ENCODE results near the gene CHST15. TPM values are rescaled to one million over a fixed set of nuclear protein-coding genes. Genes with fewer than 3 reads are reported as not detected.

CHST15 gene
- total and polyA plus RNA-seq, 3 donors from 2014 or later: 9.3 to 12.8 (median 11.5) TPM

GRCh38 chr10:123997013-123997412, 96.4 kb downstream of the CHST15 start:
- Histone ChIP-seq H3K27ac (no peak overlapping the region), H3K4me1 (peaks cover 15% of the 10 kb centered on the region), H3K4me3 (no peak overlapping the region), H3K36me3 (ENCODE audit: low read depth, missing control alignments) (no peaks in the 10 kb centered on the region), H3K27me3 (no peaks in the 10 kb centered on the region), H3K9me3 (no peaks in the 10 kb centered on the region)
- TF ChIP-seq POLR2A (IDR thresholded peaks at IDR 0.05): no peak
- TF ChIP-seq CTCF (IDR thresholded peaks at IDR 0.05): no peak
- intact Hi-C loops (cut with DNase I; ENCODE audit: low total_unique reads): no loop called here
- 87 to 91% methylated on average over 6 of the region's 6 CpGs for WGBS, 2 donors
- DNase-seq: no peak

- TF ChIP-seq CTCF (IDR thresholded peaks at IDR 0.05) (no peak), POLR2A (IDR thresholded peaks at IDR 0.05) (no peak)
- H3K9me3 ChIP-seq: no peaks in the 10 kb centered on the region
- no peak overlapping the region for H3K27ac ChIP-seq
- no peaks in the 10 kb centered on the region for H3K36me3 ChIP-seq (ENCODE audit: low read depth, missing control alignments)
- intact Hi-C loops (cut with DNase I; ENCODE audit: low total_unique reads): no loop called here
- no peak overlapping the region for H3K4me3 ChIP-seq
- no peak for DNase-seq
- 70 to 75% methylated on average over 7 of the region's 7 CpGs for WGBS, 2 donors
- H3K27me3 ChIP-seq: no peaks in the 10 kb centered on the region
- H3K4me1 ChIP-seq: peaks cover 15% of the 10 kb centered on the region
Observed at GRCh38 chr10:123996302-123996701, 97.1 kb downstream of the CHST15 start.

- Histone ChIP-seq H3K4me3 (peak overlapping the region; percentile 18 to 38), H3K36me3 (ENCODE audit: low read depth, missing control alignments) (no peaks in the 10 kb centered on the region), H3K4me1 (peaks cover 15% of the 10 kb centered on the region), H3K27me3 (no peaks in the 10 kb centered on the region), H3K9me3 (no peaks in the 10 kb centered on the region), H3K27ac (no peak overlapping the region)
- intact Hi-C loops (cut with DNase I; ENCODE audit: low total_unique reads): loop anchor here (2.0 kb wide), 1 partner anchor 393 kb away; no protein-coding TSS in a partner anchor
- 11 to 16% methylated on average over 4 to 27 of the region's 27 CpGs for WGBS, 2 donors
- DNase-seq: peak; percentile 66
- TF ChIP-seq POLR2A (IDR thresholded peaks at IDR 0.05) (no peak), CTCF (IDR thresholded peaks at IDR 0.05) (peak; percentile 13 to 38 (median 32))
Observed at GRCh38 chr10:123995461-123996131, 97.8 kb downstream of the CHST15 start.

- Histone ChIP-seq H3K36me3 (ENCODE audit: low read depth, missing control alignments) (no peaks in the 10 kb centered on the region), H3K27me3 (no peaks in the 10 kb centered on the region), H3K9me3 (no peaks in the 10 kb centered on the region), H3K4me3 (peak overlapping the region; percentile 18 to 38), H3K27ac (no peak overlapping the region), H3K4me1 (peaks cover 15% of the 10 kb centered on the region)
- 19 to 26% methylated on average over 10 to 11 of the region's 11 CpGs for WGBS, 2 donors
- intact Hi-C loops (cut with DNase I; ENCODE audit: low total_unique reads): loop anchor here (2.0 kb wide), 1 partner anchor 394 kb away; no protein-coding TSS in a partner anchor
- TF ChIP-seq CTCF (IDR thresholded peaks at IDR 0.05) (no peak), POLR2A (IDR thresholded peaks at IDR 0.05) (no peak)
- no peak for DNase-seq
Observed at GRCh38 chr10:123995082-123995460, 98.3 kb downstream of the CHST15 start.
